Spleen (tissue), 7 donors: ENCODE results near the gene NOPCHAP1.

Source experiments
- POLR2A ChIP-seq, 3 donors: fragments of 450-650 bp; IDR thresholded peaks; one replicate each; pipeline ENCODE4 v1.5.1; 2017; ENCODE audit warnings: antibody characterized with exemption in 3 of 3, mild to moderate bottlenecking in 1 of 3
- TF ChIP-seq, protein P1 (sequence below), 11 experiments: fragments of 200-600 bp in 7 of 11; fragments of 450-650 bp in 4 of 11; sonication (generic) in 4 of 11; IDR thresholded peaks in 8 of 11; conservative IDR thresholded peaks in 3 of 11; 1 replicate in 7 of 11; 2 replicates in 4 of 11; pipeline versions ENCODE4 v1.4.0 to v1.8.0; 2016 to 2021; ENCODE audit warnings: antibody characterized with exemption in 11 of 11, inconsistent platforms in 4 of 11, mild to moderate bottlenecking in 1 of 11
- donor health status: DM: no; HTN: no; CAD: no; lungs with moderate emphysema.
- donor health status: DM: no; HTN: no; CAD: no.
- donor health status: DM: no; HTN: no; CAD: no.

DNA sequence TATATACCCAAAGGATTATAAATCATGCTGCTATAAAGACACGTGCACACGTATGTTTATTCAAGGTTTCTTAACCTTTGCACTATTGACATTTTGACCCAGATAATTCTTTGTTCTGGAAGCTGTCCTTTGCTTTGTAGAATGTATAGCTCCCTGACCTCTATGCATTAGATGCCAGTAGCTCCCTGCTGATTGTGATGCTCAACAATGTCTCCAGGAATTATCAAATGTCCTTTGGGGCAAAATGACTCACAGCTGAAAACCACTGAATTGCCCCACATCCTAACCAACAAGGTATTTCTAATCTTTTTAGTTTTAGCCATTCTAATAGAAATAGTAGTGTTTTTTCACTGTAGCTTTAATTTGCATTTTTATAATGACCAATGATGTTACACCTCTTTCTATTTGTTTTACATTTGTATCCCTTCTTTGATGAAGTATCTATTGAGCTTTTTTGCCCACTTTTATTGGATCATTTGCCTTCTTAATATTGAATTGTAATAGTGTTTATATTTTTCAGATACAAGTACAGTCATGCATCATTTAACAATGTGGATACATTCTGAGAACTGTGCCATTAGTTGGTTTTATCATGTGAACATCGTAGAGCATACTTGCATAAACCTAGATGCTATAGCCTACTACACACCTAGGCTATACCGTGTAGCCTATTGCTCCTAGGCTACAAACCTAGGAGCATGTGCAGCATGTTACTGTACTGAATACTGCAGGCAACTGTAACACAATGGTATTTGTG is 10.4 kb upstream of the NOPCHAP1 start:
- TF ChIP-seq, protein P1, sequence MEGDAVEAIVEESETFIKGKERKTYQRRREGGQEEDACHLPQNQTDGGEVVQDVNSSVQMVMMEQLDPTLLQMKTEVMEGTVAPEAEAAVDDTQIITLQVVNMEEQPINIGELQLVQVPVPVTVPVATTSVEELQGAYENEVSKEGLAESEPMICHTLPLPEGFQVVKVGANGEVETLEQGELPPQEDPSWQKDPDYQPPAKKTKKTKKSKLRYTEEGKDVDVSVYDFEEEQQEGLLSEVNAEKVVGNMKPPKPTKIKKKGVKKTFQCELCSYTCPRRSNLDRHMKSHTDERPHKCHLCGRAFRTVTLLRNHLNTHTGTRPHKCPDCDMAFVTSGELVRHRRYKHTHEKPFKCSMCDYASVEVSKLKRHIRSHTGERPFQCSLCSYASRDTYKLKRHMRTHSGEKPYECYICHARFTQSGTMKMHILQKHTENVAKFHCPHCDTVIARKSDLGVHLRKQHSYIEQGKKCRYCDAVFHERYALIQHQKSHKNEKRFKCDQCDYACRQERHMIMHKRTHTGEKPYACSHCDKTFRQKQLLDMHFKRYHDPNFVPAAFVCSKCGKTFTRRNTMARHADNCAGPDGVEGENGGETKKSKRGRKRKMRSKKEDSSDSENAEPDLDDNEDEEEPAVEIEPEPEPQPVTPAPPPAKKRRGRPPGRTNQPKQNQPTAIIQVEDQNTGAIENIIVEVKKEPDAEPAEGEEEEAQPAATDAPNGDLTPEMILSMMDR (IDR thresholded peaks at IDR 0.05 in 8 of 11, conservative IDR thresholded peaks at IDR 0.05 in 3 of 11) = no peak
- no peak for TF ChIP-seq POLR2A (IDR thresholded peaks at IDR 0.05)
